ENCODE results near the gene KRT1.

The KRT1 gene

DNA sequence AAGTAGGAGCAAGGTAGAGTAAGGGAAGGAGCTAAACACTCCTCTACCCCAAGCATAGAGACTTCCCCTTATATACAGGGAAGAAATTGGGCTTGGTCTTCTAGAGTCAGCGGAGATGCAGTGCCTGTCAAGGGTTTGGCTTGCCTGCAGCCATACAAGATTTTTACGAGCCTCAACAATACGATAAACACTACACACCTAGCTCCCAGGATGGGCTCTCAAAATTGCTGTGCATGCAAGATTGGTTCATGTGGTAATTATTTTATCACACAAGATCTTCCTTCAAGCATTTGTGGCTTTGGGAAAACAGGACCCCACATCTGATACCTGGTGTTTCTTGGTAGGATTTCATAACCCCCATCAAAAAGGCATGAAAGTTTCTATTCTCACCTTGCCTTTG, at the start of gene KRT1:
Gene KRT1 (minus strand): TSS at position 45 of the 400 bp plus-strand sequence. CDS start 59 bp downstream, outside the sequence.
- ChIA-PET POLR2A (no interaction called here), CTCF (interaction anchor here (0.9 kb wide), 1 partner anchor 8 kb away, joined by 3 read pairs; no protein-coding TSS in a partner anchor)
- DNase-seq (ENCODE audit: extremely low spot score) = no peak
- TF ChIP-seq, protein P1, sequence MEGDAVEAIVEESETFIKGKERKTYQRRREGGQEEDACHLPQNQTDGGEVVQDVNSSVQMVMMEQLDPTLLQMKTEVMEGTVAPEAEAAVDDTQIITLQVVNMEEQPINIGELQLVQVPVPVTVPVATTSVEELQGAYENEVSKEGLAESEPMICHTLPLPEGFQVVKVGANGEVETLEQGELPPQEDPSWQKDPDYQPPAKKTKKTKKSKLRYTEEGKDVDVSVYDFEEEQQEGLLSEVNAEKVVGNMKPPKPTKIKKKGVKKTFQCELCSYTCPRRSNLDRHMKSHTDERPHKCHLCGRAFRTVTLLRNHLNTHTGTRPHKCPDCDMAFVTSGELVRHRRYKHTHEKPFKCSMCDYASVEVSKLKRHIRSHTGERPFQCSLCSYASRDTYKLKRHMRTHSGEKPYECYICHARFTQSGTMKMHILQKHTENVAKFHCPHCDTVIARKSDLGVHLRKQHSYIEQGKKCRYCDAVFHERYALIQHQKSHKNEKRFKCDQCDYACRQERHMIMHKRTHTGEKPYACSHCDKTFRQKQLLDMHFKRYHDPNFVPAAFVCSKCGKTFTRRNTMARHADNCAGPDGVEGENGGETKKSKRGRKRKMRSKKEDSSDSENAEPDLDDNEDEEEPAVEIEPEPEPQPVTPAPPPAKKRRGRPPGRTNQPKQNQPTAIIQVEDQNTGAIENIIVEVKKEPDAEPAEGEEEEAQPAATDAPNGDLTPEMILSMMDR (IDR thresholded peaks at IDR 0.05; ENCODE audit: control extremely low read depth, extremely low read depth, low read depth, missing control alignments) = no peak

DNA sequence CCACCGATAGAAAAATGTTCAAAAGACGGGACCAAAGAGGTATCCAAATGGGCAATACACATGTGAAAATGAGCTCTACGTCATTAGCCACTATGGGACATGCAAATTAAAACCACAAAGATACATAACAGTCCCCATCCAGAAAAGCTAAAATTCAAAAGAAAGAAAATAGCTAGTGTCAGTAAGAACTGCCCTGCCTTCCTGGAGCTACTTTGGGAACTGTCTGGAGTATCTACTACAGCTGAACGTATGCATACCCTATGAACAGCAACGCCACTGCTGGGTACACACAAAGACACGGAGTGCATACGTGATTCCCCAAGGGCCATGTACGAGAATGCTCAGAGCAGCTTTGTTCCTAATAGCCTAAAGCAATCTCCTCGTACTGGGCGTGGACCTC, 48.9 kb upstream of the KRT1 start:
- no peak for DNase-seq (ENCODE audit: extremely low spot score)
- TF ChIP-seq, protein P1 (IDR thresholded peaks at IDR 0.05; ENCODE audit: control extremely low read depth, extremely low read depth, low read depth, missing control alignments) = no peak
- ChIA-PET CTCF (interaction anchor here (1.0 to 1.2 kb wide), 2 partner anchors 13 to 24 kb away, joined by 3 to 4 read pairs; no protein-coding TSS in a partner anchor), POLR2A (no interaction called here)

DNA sequence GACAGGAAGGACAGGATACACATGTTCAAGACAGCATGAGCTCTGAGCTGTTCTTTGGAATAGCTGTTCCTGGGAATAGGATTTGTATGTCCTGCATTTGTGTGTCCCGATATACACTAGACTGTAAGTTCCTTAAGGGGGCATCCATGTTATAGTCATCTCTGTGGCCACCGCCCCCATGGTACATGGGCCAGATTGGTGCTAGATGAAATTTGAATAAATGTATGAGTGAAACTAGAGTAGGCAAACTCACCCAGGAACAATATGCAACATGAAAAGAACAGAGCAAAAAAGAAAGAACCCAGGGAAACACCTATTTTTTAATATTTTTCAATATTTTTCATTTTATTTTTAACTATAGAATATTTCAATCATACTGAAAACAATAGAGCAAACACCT, 48.2 kb upstream of the KRT1 start:
- ChIA-PET POLR2A (no interaction called here), CTCF (interaction anchor here (1.2 kb wide), 1 partner anchor 25 kb away, joined by 3 read pairs; no protein-coding TSS in a partner anchor)
- DNase-seq (ENCODE audit: extremely low spot score) = no peak
- TF ChIP-seq, protein P1 (IDR thresholded peaks at IDR 0.05; ENCODE audit: control extremely low read depth, extremely low read depth, low read depth, missing control alignments) = no peak

DNA sequence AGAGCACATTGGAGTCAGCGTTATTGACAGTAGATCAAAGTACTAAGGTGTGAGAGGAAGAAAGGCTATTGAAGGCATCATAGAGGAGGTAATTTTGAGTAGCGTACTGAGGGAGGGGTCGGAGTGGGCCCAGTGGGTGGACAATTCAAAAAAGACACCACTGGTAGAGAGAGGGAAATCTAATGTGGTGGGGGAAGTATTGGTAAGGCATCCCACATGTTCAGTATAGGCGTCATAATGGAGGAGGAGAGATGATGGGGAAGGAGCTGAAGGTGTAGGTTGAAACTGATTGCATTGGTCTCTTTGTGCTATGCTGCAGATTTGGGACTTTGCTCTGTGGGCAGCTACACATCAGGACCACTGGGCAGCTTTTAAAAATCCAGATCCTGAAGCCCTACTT, 46.8 kb upstream of the KRT1 start:
- DNase-seq (ENCODE audit: extremely low spot score) = no peak
- TF ChIP-seq, protein P1 (IDR thresholded peaks at IDR 0.05; ENCODE audit: control extremely low read depth, extremely low read depth, low read depth, missing control alignments) = no peak
- ChIA-PET CTCF (no interaction called here), POLR2A (no interaction called here)

GRCh38 chr12:52726451-52726850, 46.2 kb upstream of the KRT1 start:
- ChIA-PET POLR2A (no interaction called here), CTCF (no interaction called here)
- DNase-seq (ENCODE audit: extremely low spot score) = no peak
- TF ChIP-seq, protein P1 (IDR thresholded peaks at IDR 0.05; ENCODE audit: control extremely low read depth, extremely low read depth, low read depth, missing control alignments) = no peak

- ChIA-PET POLR2A (no interaction called here), CTCF (no interaction called here)
- no peak for DNase-seq (ENCODE audit: extremely low spot score)
- TF ChIP-seq, protein P1 (IDR thresholded peaks at IDR 0.05; ENCODE audit: control extremely low read depth, extremely low read depth, low read depth, missing control alignments) = no peak
Observed at GRCh38 chr12:52724384-52724783, 44.2 kb upstream of the KRT1 start.

GRCh38 chr12:52722680-52723079, 42.5 kb upstream of the KRT1 start:
- POLR2A ChIA-PET = no interaction called here
- DNase-seq (ENCODE audit: extremely low spot score) = no peak
- CTCF ChIA-PET = no interaction called here
- TF ChIP-seq, protein P1 (IDR thresholded peaks at IDR 0.05; ENCODE audit: control extremely low read depth, extremely low read depth, low read depth, missing control alignments) = no peak
